HG03520 (cell line): ENCODE results near the gene RELA.
"Not testable (repeated sequence)": the region's sequence is repeated elsewhere in the genome, so short reads cannot be mapped to it uniquely, and the experiment has no call there.

Experiments
- ATAC-seq: cut with Tn5 transposase; IDR thresholded peaks from one replicate; pipeline ENCODE4 v1.9.1; 2021; ENCODE audit warnings: mild to moderate bottlenecking, moderate library complexity; ENCODE audit not compliant: unreplicated experiment

RELA gene

GRCh38 chr11:65662799-65663638, at the start of gene RELA:
Gene RELA, minus strand, starts transcription at chr11:65662916. Its CDS starts 84 bp downstream, at chr11:65662832.
- peak; percentile 72 for ATAC-seq

DNA sequence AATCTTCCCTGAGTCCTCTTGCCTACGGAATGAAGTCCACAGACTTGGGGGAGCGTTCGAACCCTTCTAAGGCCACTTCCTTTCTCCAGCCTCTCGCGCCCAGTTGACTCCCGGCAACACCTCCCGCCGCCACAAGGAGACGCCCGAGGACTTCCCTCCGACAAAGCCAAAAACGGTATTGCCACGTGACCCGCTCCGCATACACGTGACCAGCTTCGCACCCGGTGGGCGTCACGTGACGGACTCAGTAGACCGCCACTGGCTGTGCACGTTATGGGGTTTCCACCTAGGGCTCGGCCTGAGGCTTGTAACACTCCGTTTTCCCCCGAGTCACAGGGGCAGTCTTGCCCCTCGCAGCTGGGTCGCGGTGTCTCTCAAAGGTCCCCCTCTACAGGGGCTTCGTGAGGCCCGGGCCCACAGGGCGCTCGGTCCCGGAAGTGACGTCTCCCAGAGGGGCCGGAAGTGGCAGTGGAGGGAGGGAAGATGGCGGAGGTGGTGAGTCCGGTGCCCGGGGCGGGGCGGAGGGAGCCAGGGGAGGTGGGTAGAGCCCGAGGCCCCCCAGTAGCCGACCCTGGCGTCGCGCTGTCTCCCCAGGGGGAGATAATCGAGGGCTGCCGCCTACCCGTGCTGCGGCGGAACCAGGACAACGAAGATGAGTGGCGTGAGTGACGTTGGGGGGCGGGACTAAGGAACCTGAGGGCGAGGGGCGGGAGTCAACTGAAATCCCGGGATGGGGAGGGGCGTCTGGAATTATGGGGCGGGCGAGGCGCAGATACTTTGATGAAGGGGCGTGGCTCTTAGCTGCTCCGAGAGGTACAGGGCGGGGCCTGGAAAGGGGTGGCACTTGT, 49.3 kb upstream of the RELA start, which contains the start of gene KAT5:
TSS of gene KAT5 (plus strand) at position 468 of the 848 bp plus-strand sequence. CDS start at position 484, 16 bp downstream.
- peak; percentile 73 for ATAC-seq

DNA sequence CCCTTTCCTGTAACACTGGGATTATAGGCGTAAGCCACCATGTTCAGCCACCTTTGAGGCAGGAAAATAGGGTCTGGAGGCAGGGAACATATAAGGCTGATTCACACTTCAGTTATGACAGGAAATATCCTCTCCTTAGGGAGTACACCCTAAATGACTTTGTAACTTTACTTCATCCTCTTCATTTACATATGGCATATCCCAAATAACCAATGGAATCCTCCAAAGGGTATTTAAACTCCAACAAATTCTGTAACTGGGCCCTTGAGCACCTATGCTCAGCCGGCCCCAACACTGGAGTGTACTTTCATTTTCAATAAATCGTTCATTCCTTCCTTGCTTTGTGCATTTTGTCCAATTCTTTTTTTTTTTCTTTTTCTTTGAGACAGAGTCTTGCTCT, 47.7 kb upstream of the RELA start:
- ATAC-seq: no peak

DNA sequence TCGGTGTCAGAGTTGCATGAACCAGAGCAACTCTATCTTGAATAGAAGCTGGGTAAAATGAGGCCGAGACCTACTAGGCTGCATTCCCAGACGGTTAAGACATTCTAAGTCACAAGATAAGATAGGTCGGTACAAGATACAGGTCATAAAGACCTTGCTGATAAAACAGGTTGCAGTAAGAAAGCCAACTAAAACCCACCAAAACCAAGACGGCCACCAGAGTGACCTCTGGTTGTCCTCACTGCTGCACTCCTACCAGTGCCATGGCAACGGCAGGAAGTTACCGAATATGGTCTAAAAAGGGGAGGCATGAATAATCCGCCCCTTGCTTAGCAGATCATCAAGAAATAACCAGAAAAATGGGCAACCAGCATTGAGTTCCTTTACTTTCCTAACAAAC, 46.9 kb upstream of the RELA start:
- ATAC-seq: no peak

- no peak for ATAC-seq
Measured at GRCh38 chr11:65708451-65708850, 45.7 kb upstream of the RELA start.

GRCh38 chr11:65707002-65707401, 44.3 kb upstream of the RELA start:
- ATAC-seq: not testable (repeated sequence)

GRCh38 chr11:65706303-65706763, 43.6 kb upstream of the RELA start:
- not testable (repeated sequence) for ATAC-seq

DNA sequence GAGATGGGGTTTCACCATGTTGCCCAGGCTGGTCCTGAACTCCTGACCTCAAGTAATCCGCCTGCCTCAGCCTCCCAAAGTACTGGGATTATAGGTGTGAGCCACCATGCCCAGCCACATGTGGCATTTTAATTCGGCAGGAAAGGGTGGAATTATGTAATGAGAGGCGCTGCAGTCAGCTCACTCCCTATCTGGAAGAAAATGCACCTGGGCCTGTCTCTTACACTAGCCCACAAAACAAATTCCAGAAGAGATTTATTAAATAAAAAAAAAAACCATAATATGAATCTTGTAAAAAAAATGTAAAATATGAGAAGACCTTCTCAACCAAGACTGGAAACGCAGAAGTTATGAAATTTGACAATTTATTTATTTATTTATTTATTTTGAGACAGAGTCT, 41.1 kb upstream of the RELA start:
- no peak for ATAC-seq

DNA sequence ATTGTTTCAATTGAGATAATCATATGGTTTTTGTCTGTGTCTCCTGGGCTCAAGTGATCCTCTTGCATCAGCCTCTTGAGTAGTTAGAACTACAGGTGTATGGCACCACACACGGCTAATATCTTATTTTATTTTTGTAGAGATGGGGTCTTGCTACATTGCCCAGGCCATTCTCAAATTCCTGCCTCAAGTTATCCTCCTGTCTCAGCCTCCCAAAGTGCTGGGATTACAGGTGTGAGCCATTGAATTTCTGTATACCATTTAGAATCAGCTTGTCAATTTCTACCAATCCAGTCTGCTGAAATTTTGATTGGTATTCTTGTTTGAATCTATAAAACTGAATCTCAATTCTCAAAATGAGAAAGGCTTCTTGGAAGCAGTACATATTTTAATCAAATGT, 39.0 kb upstream of the RELA start:
- no peak for ATAC-seq

- no peak for ATAC-seq
Measured at GRCh38 chr11:65700399-65700798, 37.7 kb upstream of the RELA start.

- no peak for ATAC-seq
Measured at GRCh38 chr11:65699306-65699705, 36.6 kb upstream of the RELA start.

GRCh38 chr11:65698205-65698604, 35.5 kb upstream of the RELA start:
- ATAC-seq: no peak

DNA sequence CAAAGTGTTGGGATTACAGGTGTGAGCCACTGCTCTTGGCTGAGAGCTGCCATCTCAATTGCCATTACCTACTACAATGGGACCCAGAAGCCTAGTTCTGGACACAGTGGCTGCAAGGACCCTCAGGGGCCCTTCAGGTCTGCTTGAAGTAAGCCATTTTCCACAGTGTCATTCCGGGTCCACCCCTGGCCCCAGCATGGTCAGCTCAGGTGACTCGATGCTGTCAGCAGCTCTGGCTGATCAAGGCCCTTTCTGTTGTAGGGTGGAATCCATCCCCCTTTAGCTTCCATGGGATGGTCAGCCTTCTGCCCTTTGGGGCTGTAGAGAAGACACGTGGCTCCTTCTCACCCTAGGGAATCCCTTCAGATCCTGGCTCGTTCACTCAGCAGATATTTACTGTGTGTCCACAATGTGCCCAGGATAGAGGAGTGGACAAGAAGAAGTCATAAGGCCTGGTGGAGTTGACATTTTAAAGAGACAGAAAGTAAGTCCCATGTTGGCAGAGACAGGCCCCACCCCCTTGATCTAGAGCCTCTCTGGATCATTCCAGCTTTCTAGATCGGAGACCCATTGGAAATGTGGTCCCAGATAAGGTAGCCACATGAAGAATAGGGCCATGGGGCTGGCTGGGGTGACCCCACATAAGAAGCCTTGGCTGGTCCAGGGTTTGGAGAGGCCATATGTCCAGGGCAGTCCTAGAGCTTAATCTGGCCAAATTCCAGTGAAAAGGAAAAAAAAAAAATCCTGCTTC, 34.3 kb upstream of the RELA start:
- no peak for ATAC-seq

- no peak for ATAC-seq
Measured at GRCh38 chr11:65695459-65696241, 32.9 kb upstream of the RELA start.

DNA sequence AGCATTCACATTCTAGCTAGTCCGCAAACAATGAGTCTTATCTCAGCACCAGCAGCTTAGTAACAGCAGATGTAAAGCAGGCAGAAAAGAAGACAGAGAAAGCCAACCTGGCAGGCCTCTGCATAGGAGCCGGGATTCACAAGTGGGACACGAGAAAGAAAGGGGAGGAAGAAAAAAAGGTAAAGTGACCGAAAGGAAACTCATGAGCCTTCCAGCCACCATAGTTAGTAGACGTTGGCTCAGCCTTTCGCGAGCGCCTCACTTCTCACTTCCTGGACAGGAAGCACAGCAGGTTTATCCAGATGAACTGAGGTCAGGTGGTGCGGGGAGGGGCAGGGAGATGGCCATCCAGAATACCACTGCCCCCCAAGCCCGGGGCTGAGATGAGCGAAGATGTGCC, 29.7 kb upstream of the RELA start:
- no peak for ATAC-seq

- ATAC-seq: not testable (repeated sequence)
Measured at GRCh38 chr11:65691847-65692246, 29.1 kb upstream of the RELA start.

GRCh38 chr11:65685981-65686380, 23.3 kb upstream of the RELA start:
- no peak for ATAC-seq

DNA sequence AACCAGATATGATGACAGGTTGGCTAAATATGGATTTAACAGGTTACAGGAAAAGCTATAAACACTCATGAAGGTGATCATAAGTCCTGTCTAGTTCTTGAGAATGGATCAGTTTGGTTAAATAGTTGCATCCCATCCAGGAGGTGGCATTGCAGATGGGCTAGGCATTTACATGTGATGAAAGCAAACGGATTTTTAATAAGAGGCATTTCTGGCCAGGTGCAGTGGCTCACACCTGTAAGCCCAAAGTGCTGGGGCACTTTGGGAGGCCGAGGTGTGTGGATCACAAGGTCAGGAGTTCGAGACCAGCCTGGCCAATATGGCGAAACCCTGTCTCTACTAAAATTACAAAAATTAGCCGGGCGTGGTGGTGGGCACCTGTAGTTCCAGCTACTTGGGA, 20.8 kb upstream of the RELA start:
- not testable (repeated sequence) for ATAC-seq

- ATAC-seq: no peak
Measured at GRCh38 chr11:65680192-65680743, 17.6 kb upstream of the RELA start.

DNA sequence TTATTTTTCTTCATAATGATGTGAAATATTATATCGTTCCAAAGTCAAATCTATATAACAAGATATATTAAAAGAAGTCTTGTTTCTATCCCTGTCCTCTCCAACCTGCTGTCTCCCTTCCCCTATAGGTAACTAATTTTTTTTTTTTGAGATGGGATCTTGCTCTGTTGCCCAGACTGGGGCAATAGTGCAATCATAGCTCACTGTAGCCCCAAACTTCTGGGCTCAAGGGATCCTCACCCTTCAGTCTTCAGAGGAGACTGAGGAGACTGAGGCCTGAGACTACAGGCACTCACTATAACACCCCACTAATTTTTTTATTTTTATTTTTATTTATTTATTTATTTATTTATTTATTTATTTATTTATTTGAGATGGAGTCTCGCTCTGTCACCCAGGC, 10.3 kb upstream of the RELA start:
- ATAC-seq: no peak
